OCI-LY1 (cell line): ENCODE measurements around the gene LINC01488.

ENCODE experiments used
- CTCF ChIP-seq: fragments of 200-600 bp; sonication (generic), shearing (Covaris generic); IDR thresholded peaks from 2 replicates; pipeline ENCODE4 v1.5.1; 2017; ENCODE audit warnings: mild to moderate bottlenecking, antibody characterized with exemption, low read length, moderate library complexity, mixed read lengths
- EZH2 ChIP-seq: fragments of 200-600 bp; sonication (generic), shearing (Covaris generic); IDR thresholded peaks from 2 replicates; pipeline ENCODE4 v1.8.0; 2017; ENCODE audit warnings: borderline replicate concordance, mixed run types, mild to moderate bottlenecking, antibody characterized with exemption, low read length, moderate library complexity, mixed read lengths

GRCh38 chr11:69509846-69510390 is 28.5 kb downstream of the LINC01488 start:
- TF ChIP-seq CTCF (no peak), EZH2 (no peak)
